ENCODE results near the gene SNN.

SNN gene

GRCh38 chr16:11716336-11716735, 48.1 kb downstream of the SNN start:
- H3K36me3 ChIP-seq (ENCODE audit: insufficient read depth, low read length), result peaks cover 41% of the 10 kb centered on the region
- H4K20me1 ChIP-seq (ENCODE audit: insufficient read depth, low read length), result no peaks in the 10 kb centered on the region
- H3K9me2 ChIP-seq (ENCODE audit: low read depth, low read length), result no peaks in the 10 kb centered on the region
- H3K9ac ChIP-seq (ENCODE audit: low read length), result peak overlapping the region; percentile 14; the same call in 1 of the 2 replicates
- peak overlapping the region; percentile 67 for H3K27ac ChIP-seq (ENCODE audit: low read depth, low read length, poor library complexity, severe bottlenecking)
- no peaks in the 10 kb centered on the region for H3K27me3 ChIP-seq (ENCODE audit: insufficient read depth, low read length)
- H3F3A ChIP-seq (ENCODE audit: insufficient read depth, low read length), result no peaks in the 10 kb centered on the region
- H3K9me3 ChIP-seq (ENCODE audit: low read length), result no peaks in the 10 kb centered on the region
- no peak overlapping the region for H3K4me3 ChIP-seq (ENCODE audit: low read depth, low read length, poor library complexity, severe bottlenecking)
- no peaks in the 10 kb centered on the region; the same call in 1 of the 2 replicates for H3K79me2 ChIP-seq (ENCODE audit: insufficient read depth, low read length)
- H3K4me2 ChIP-seq (ENCODE audit: low read length), result no peak overlapping the region
- TF ChIP-seq CTCF (IDR thresholded peaks at IDR 0.05; ENCODE audit: low read length) (no peak), EZH2 (IDR thresholded peaks at IDR 0.05; ENCODE audit: borderline replicate concordance, low read length) (no peak)
- H3K4me1 ChIP-seq (ENCODE audit: insufficient read depth, low read length, severe bottlenecking), result peaks cover 40% of the 10 kb centered on the region
- H2AFZ ChIP-seq (ENCODE audit: low read length), result no peak overlapping the region

- no peaks in the 10 kb centered on the region for H3K9me2 ChIP-seq (ENCODE audit: low read depth, low read length)
- no peaks in the 10 kb centered on the region for H4K20me1 ChIP-seq (ENCODE audit: insufficient read depth, low read length)
- no peak overlapping the region for H2AFZ ChIP-seq (ENCODE audit: low read length)
- H3K79me2 ChIP-seq (ENCODE audit: insufficient read depth, low read length), result no peaks in the 10 kb centered on the region; the same call in 1 of the 2 replicates
- H3K36me3 ChIP-seq (ENCODE audit: insufficient read depth, low read length), result peaks cover 48% of the 10 kb centered on the region
- no peaks in the 10 kb centered on the region for H3F3A ChIP-seq (ENCODE audit: insufficient read depth, low read length)
- H3K9ac ChIP-seq (ENCODE audit: low read length), result 0 out of 2 replicates have a peak overlapping the region, but pooled peaks have one; percentile 9
- H3K9me3 ChIP-seq (ENCODE audit: low read length), result no peaks in the 10 kb centered on the region
- peak overlapping the region; percentile 68 for H3K27ac ChIP-seq (ENCODE audit: low read depth, low read length, poor library complexity, severe bottlenecking)
- H3K4me2 ChIP-seq (ENCODE audit: low read length), result peak overlapping the region; percentile 23; the same call in 1 of the 2 replicates
- H3K27me3 ChIP-seq (ENCODE audit: insufficient read depth, low read length), result no peaks in the 10 kb centered on the region
- no peak for TF ChIP-seq CTCF (IDR thresholded peaks at IDR 0.05; ENCODE audit: low read length)
- no peak for TF ChIP-seq EZH2 (IDR thresholded peaks at IDR 0.05; ENCODE audit: borderline replicate concordance, low read length)
- H3K4me1 ChIP-seq (ENCODE audit: insufficient read depth, low read length, severe bottlenecking), result peaks cover 48% of the 10 kb centered on the region
- H3K4me3 ChIP-seq (ENCODE audit: low read depth, low read length, poor library complexity, severe bottlenecking), result no peak overlapping the region
Measured at GRCh38 chr16:11717811-11718210, 49.6 kb downstream of the SNN start.

GRCh38 chr16:11719171-11719570, 50.9 kb downstream of the SNN start:
- Histone ChIP-seq H3K27me3 (ENCODE audit: insufficient read depth, low read length) (no peaks in the 10 kb centered on the region), H2AFZ (ENCODE audit: low read length) (no peak overlapping the region), H3K4me3 (ENCODE audit: low read depth, low read length, poor library complexity, severe bottlenecking) (no peak overlapping the region), H3K4me2 (ENCODE audit: low read length) (no peak overlapping the region), H3K4me1 (ENCODE audit: insufficient read depth, low read length, severe bottlenecking) (peaks cover 51% of the 10 kb centered on the region), H3K27ac (ENCODE audit: low read depth, low read length, poor library complexity, severe bottlenecking) (no peak overlapping the region), H3K36me3 (ENCODE audit: insufficient read depth, low read length) (peaks cover 57% of the 10 kb centered on the region), H4K20me1 (ENCODE audit: insufficient read depth, low read length) (no peaks in the 10 kb centered on the region), H3K9ac (ENCODE audit: low read length) (no peak overlapping the region), H3K9me3 (ENCODE audit: low read length) (no peaks in the 10 kb centered on the region), H3K9me2 (ENCODE audit: low read depth, low read length) (no peaks in the 10 kb centered on the region), H3F3A (ENCODE audit: insufficient read depth, low read length) (no peaks in the 10 kb centered on the region), H3K79me2 (ENCODE audit: insufficient read depth, low read length) (no peaks in the 10 kb centered on the region; the same call in 1 of the 2 replicates)
- TF ChIP-seq CTCF (IDR thresholded peaks at IDR 0.05; ENCODE audit: low read length) (no peak), EZH2 (IDR thresholded peaks at IDR 0.05; ENCODE audit: borderline replicate concordance, low read length) (no peak)
